ENCODE results near the gene OR11A1. TPM values are rescaled to one million over a fixed set of nuclear protein-coding genes. Genes with fewer than 3 reads are reported as not detected.

OR11A1 gene
- total RNA-seq, 1 donor from 2014 or later, result not detected

GRCh38 chr6:29376003-29376402 lies 80.9 kb downstream of the OR11A1 start:
- no peak for DNase-seq

Other genes starting within 250 kb of the OR11A1 start
- not detected for gene OR14J1, start 155.4 kb downstream of the OR11A1 start, total RNA-seq
- not detected for gene OR5V1, start 88.2 kb downstream of the OR11A1 start, total RNA-seq
- not detected for gene OR12D3, start 81.8 kb downstream of the OR11A1 start, total RNA-seq
- not detected for gene OR12D2, start 61.4 kb downstream of the OR11A1 start, total RNA-seq
- gene OR12D1, start 42.1 kb downstream of the OR11A1 start, total RNA-seq, result not detected
- not detected for gene OR10C1, start 17.8 kb downstream of the OR11A1 start, total RNA-seq
- not detected for gene OR2H1, start 84 bp upstream of the OR11A1 start, total RNA-seq
- gene MAS1L, start 30.9 kb upstream of the OR11A1 start, total RNA-seq, result not detected
- not detected for gene UBD, start 102.7 kb upstream of the OR11A1 start, total RNA-seq
- gene OR2H2, start 128.1 kb upstream of the OR11A1 start, total RNA-seq, result not detected
- gene GABBR1, start 176.1 kb upstream of the OR11A1 start, total RNA-seq, result 33.0 TPM
- not detected for gene MOG, start 200.0 kb upstream of the OR11A1 start, total RNA-seq
- gene ZFP57, start 224.1 kb upstream of the OR11A1 start, total RNA-seq, result not detected

Measured in tongue (tissue), 2 donors.